HEK293 (cell line): ENCODE measurements around the gene CEACAM19.

Experiments
- CTCF ChIA-PET: fragments of 350-600 bp; formaldehyde crosslinking; extraction: SDS; loops from one replicate; lab custom pipeline; 2021; ENCODE audit warnings: antibody characterized with exemption; lab: Yijun Ruan, JAX
- POLR2A ChIA-PET: fragments of 300-600 bp; formaldehyde crosslinking; extraction: SDS; loops from one replicate; lab custom pipeline; 2020; ENCODE audit warnings: antibody characterized with exemption, inconsistent platforms; lab: Yijun Ruan, JAX
- H3K27ac ChIP-seq: fragments of 200-500 bp; sonication (Bioruptor generic); 2 replicates; pipeline ENCODE4 v1.5.1; 2014; ENCODE audit warnings: low read depth, low read length, control low read depth, inconsistent platforms; ENCODE audit errors: extremely low read depth
- H3K36me3 ChIP-seq, 2 experiments: fragments of 200-500 bp in 1 of 2; sonication (Bioruptor generic) in 1 of 2; 1 replicate in 1 of 2; 2 replicates in 1 of 2; pipeline ENCODE4 v1.5.1; 2014 to 2017; ENCODE audit warnings: inconsistent platforms in 2 of 2, low read length in 2 of 2; ENCODE audit not compliant: control insufficient read depth in 2 of 2, insufficient read depth in 1 of 2
- H3K4me1 ChIP-seq: fragments of 200-500 bp; sonication (Bioruptor generic); 2 replicates; pipeline ENCODE4 v1.5.1; 2014; ENCODE audit warnings: mild to moderate bottlenecking, low read length, inconsistent platforms; ENCODE audit not compliant: control insufficient read depth, insufficient read depth
- H3K4me3 ChIP-seq: 2 replicates; pipeline ENCODE4 v1.5.1; 2011; ENCODE audit warnings: low read depth, mild to moderate bottlenecking, control low read depth, low read length, moderate library complexity
- H3K9me3 ChIP-seq: fragments of 200-500 bp; sonication (Bioruptor generic); 2 replicates; pipeline ENCODE4 v1.5.1; 2014; ENCODE audit warnings: low read depth, low read length, inconsistent platforms; ENCODE audit not compliant: control insufficient read depth, insufficient read depth
- EGR2 ChIP-seq: fragments of 450-650 bp; formaldehyde crosslinking; IDR thresholded peaks from 2 replicates; pipeline ENCODE4 v1.5.1; 2016; ENCODE audit warnings: low read depth, missing biosample characterization, missing genetic modification characterization
- FEZF1 ChIP-seq: fragments of 450-650 bp; formaldehyde crosslinking; IDR thresholded peaks from 2 replicates; pipeline ENCODE4 v1.5.1; 2016; ENCODE audit warnings: missing biosample characterization, missing genetic modification characterization
- WT1 ChIP-seq: fragments of 450-650 bp; formaldehyde crosslinking; IDR thresholded peaks from 2 replicates; pipeline ENCODE4 v1.5.1; 2016; ENCODE audit warnings: missing biosample characterization, missing genetic modification characterization
- YY2 ChIP-seq: fragments of 450-650 bp; formaldehyde crosslinking; IDR thresholded peaks from 2 replicates; pipeline ENCODE4 v1.5.1; 2016; ENCODE audit warnings: missing biosample characterization, missing genetic modification characterization
- ZBTB20 ChIP-seq: fragments of 450-650 bp; formaldehyde crosslinking; IDR thresholded peaks from 2 replicates; pipeline ENCODE4 v1.5.1; 2016; ENCODE audit warnings: missing biosample characterization, missing genetic modification characterization
- ZNF112 ChIP-seq: fragments of 450-650 bp; formaldehyde crosslinking; IDR thresholded peaks from 2 replicates; pipeline ENCODE4 v1.5.0; 2017; ENCODE audit warnings: missing biosample characterization, missing genetic modification characterization
- ZNF311 ChIP-seq: fragments of 450-650 bp; formaldehyde crosslinking; IDR thresholded peaks from 2 replicates; pipeline ENCODE4 v1.5.1; 2017; ENCODE audit warnings: missing biosample characterization, missing genetic modification characterization, borderline replicate concordance
- ZNF37A ChIP-seq: fragments of 450-650 bp; IDR thresholded peaks from 2 replicates; pipeline ENCODE4 v1.5.1; 2018; ENCODE audit warnings: missing biosample characterization, missing genetic modification characterization
- ZNF426 ChIP-seq: fragments of 450-650 bp; formaldehyde crosslinking; IDR thresholded peaks from 2 replicates; pipeline ENCODE4 v1.5.1; 2017; ENCODE audit warnings: missing biosample characterization, missing genetic modification characterization, mild to moderate bottlenecking, inconsistent platforms, moderate library complexity
- ZNF48 ChIP-seq: fragments of 450-650 bp; formaldehyde crosslinking; IDR thresholded peaks from 2 replicates; pipeline ENCODE4 v1.5.1; 2016; ENCODE audit warnings: missing biosample characterization, missing genetic modification characterization
- ZNF518A ChIP-seq: fragments of 450-650 bp; formaldehyde crosslinking; conservative IDR thresholded peaks from 2 replicates; pipeline ENCODE4 v1.5.1; 2016; ENCODE audit warnings: low read depth, missing biosample characterization, missing genetic modification characterization
- ZNF529 ChIP-seq: fragments of 450-650 bp; formaldehyde crosslinking; IDR thresholded peaks from 2 replicates; pipeline ENCODE4 v1.5.1; 2017; ENCODE audit warnings: missing genetic modification characterization, missing biosample characterization; ENCODE audit not compliant: insufficient replicate concordance
- ZNF544 ChIP-seq: fragments of 450-650 bp; formaldehyde crosslinking; IDR thresholded peaks from 2 replicates; pipeline ENCODE4 v1.5.0; 2017; ENCODE audit warnings: missing biosample characterization, missing genetic modification characterization
- ZNF626 ChIP-seq: fragments of 450-650 bp; sonication (Bioruptor Pico); formaldehyde crosslinking; IDR thresholded peaks from 2 replicates; pipeline ENCODE4 v1.5.1; 2018; ENCODE audit warnings: missing biosample characterization, missing genetic modification characterization, inconsistent platforms
- ZNF670 ChIP-seq: fragments of 450-650 bp; formaldehyde crosslinking; IDR thresholded peaks from 2 replicates; pipeline ENCODE4 v1.5.1; 2016; ENCODE audit warnings: missing biosample characterization, missing genetic modification characterization, low read depth
- ZSCAN30 ChIP-seq: fragments of 450-650 bp; IDR thresholded peaks from 2 replicates; pipeline ENCODE4 v1.5.1; 2018; ENCODE audit warnings: missing biosample characterization, mild to moderate bottlenecking, missing genetic modification characterization, moderate library complexity
- TF ChIP-seq, protein P1 (sequence below): fragments of 450-650 bp; formaldehyde crosslinking; IDR thresholded peaks from 2 replicates; pipeline ENCODE4 v1.5.1; 2016; ENCODE audit warnings: missing biosample characterization, missing genetic modification characterization
- TF ChIP-seq, protein P2 (sequence below): fragments of 450-650 bp; IDR thresholded peaks from 2 replicates; pipeline ENCODE4 v1.5.1; 2018; ENCODE audit warnings: missing biosample characterization, missing genetic modification characterization

Gene CEACAM19

GRCh38 chr19:44671400-44671799 lies at the start of gene CEACAM19:
Gene CEACAM19, plus strand, starts transcription at chr19:44671482. Its CDS starts 450 bp downstream, at chr19:44671932.
- no peak within 1 kb of the TSS for H3K4me3 ChIP-seq
- H3K4me1 ChIP-seq, result no peaks in the 10 kb centered on the region
- POLR2A ChIA-PET, result no interaction called here
- no peaks in the 10 kb centered on the region for H3K9me3 ChIP-seq
- CTCF ChIA-PET, result interaction anchor here (0.7 to 1.0 kb wide), 2 partner anchors 14 to 17 kb away, joined by 3 read pairs; no protein-coding TSS in a partner anchor
- TF ChIP-seq ZNF626 (tag by site-specific recombination) (no peak), FEZF1 (no peak), WT1 (tag by site-specific recombination) (no peak), ZNF426 (tag by site-specific recombination) (no peak), ZNF518A (tag by site-specific recombination) (no peak), YY2 (tag by site-specific recombination) (no peak), ZNF529 (tag by site-specific recombination) (no peak), ZNF311 (tag by site-specific recombination) (no peak), ZNF112 (tag by site-specific recombination) (no peak), ZNF544 (no peak), ZSCAN30 (tag by site-specific recombination) (no peak), EGR2 (tag by site-specific recombination) (no peak), ZNF48 (tag by site-specific recombination) (no peak), ZNF670 (tag by site-specific recombination) (no peak), ZBTB20 (tag by site-specific recombination) (no peak), ZNF37A (tag by site-specific recombination) (no peak)
- TF ChIP-seq, protein P1, sequence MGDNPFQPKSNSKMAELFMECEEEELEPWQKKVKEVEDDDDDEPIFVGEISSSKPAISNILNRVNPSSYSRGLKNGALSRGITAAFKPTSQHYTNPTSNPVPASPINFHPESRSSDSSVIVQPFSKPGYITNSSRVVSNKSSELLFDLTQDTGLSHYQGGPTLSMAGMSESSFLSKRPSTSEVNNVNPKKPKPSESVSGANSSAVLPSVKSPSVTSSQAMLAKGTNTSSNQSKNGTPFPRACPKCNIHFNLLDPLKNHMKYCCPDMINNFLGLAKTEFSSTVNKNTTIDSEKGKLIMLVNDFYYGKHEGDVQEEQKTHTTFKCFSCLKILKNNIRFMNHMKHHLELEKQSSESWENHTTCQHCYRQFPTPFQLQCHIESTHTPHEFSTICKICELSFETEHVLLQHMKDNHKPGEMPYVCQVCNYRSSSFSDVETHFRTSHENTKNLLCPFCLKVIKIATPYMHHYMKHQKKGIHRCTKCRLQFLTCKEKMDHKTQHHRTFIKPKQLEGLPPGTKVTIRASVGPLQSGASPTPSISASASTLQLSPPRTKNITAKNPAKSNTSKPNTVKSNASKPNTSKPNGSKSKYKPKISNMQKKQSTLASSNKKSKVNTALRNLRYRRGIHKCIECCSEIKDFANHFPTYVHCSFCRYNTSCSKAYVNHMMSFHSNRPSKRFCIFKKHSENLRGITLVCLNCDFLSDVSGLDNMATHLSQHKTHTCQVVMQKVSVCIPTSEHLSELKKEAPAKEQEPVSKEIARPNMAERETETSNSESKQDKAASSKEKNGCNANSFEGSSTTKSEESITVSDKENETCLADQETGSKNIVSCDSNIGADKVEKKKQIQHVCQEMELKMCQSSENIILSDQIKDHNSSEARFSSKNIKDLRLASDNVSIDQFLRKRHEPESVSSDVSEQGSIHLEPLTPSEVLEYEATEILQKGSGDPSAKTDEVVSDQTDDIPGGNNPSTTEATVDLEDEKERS, result no peak
- TF ChIP-seq, protein P2, sequence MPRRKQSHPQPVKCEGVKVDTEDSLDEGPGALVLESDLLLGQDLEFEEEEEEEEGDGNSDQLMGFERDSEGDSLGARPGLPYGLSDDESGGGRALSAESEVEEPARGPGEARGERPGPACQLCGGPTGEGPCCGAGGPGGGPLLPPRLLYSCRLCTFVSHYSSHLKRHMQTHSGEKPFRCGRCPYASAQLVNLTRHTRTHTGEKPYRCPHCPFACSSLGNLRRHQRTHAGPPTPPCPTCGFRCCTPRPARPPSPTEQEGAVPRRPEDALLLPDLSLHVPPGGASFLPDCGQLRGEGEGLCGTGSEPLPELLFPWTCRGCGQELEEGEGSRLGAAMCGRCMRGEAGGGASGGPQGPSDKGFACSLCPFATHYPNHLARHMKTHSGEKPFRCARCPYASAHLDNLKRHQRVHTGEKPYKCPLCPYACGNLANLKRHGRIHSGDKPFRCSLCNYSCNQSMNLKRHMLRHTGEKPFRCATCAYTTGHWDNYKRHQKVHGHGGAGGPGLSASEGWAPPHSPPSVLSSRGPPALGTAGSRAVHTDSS, result no peak
- no peaks in the 10 kb centered on the region; a peak in 1 of 3 replicates for H3K36me3 ChIP-seq
- no peak within 1 kb of the TSS for H3K27ac ChIP-seq
